IMR-90 (cell line): ENCODE data around the gene FAM124B. TPM values are rescaled to one million over a fixed set of nuclear protein-coding genes. Genes with fewer than 3 reads are reported as not detected.

Experiments used
- ATAC-seq: fragments of 200-7000 bp; cut with Tn5 transposase; 2 replicates; pipeline ENCODE4 v1.9.1; 2020; ENCODE audit warnings: low read depth, mild to moderate bottlenecking, moderate library complexity
- BruUV-seq: library from RNA; stranded (reverse); fragments of 400-500 nt; replicated peaks from 2 replicates; lab custom pipeline; 2021; lab: Mats Ljungman, UMichigan
- CTCF ChIA-PET: fragments of 300-600 bp; formaldehyde crosslinking; extraction: SDS; loops from one replicate; lab custom pipeline; 2021; ENCODE audit warnings: antibody characterized with exemption; lab: Yijun Ruan, JAX
- POLR2A ChIA-PET: fragments of 300-600 bp; sonication (Branson Sonifier 250); formaldehyde crosslinking; loops from one replicate; lab custom pipeline; 2022; ENCODE audit warnings: antibody characterized with exemption; ENCODE audit not compliant: unreplicated experiment; lab: Charles Lee
- DNase-seq: peaks from one replicate; pipeline ENCODE4 v3.0.0; 2013
- H2AFZ ChIP-seq: replicated peaks from 2 replicates; pipeline ENCODE3; 2013; ENCODE audit warnings: low read length, mild to moderate bottlenecking; ENCODE audit not compliant: poor library complexity
- H2AK5ac ChIP-seq: 2 replicates; pipeline ENCODE4 v1.6.1; 2013; ENCODE audit warnings: low read depth, low read length, inconsistent platforms
- H2AK9ac ChIP-seq: replicated peaks from 2 replicates; pipeline ENCODE3; 2013; ENCODE audit warnings: mild to moderate bottlenecking, low read depth, low read length, moderate library complexity; ENCODE audit not compliant: poor library complexity
- H2BK120ac ChIP-seq: 2 replicates; pipeline ENCODE4 v1.6.1; 2013; ENCODE audit warnings: low read depth, low read length, inconsistent platforms
- H2BK15ac ChIP-seq: 3 replicates; pipeline ENCODE4 v1.6.1; 2013; ENCODE audit warnings: low read depth, low read length, inconsistent platforms
- H2BK20ac ChIP-seq: 2 replicates; pipeline ENCODE4 v1.6.1; 2013; ENCODE audit warnings: low read depth, mild to moderate bottlenecking, inconsistent platforms, low read length, moderate library complexity
- H2BK5ac ChIP-seq: 2 replicates; pipeline ENCODE4 v1.6.1; 2013; ENCODE audit warnings: mild to moderate bottlenecking, low read depth, low read length, inconsistent platforms; ENCODE audit not compliant: poor library complexity, severe bottlenecking
- H3K14ac ChIP-seq: replicated peaks from 2 replicates; pipeline ENCODE4 v1.6.1; 2013; ENCODE audit warnings: low read depth, low read length, inconsistent platforms
- H3K18ac ChIP-seq: 2 replicates; pipeline ENCODE4 v1.6.1; 2013; ENCODE audit warnings: low read depth, low read length, control low read depth
- H3K23ac ChIP-seq: 2 replicates; pipeline ENCODE4 v1.6.1; 2013; ENCODE audit warnings: low read depth, low read length, inconsistent platforms
- H3K27ac ChIP-seq: 2 replicates; pipeline ENCODE4 v1.5.1; 2013; ENCODE audit warnings: mild to moderate bottlenecking, control low read depth, low read length; ENCODE audit not compliant: insufficient read depth
- H3K27me3 ChIP-seq: 2 replicates; pipeline ENCODE4 v1.6.1; 2013; ENCODE audit warnings: low read length; ENCODE audit not compliant: control insufficient read depth, insufficient read depth
- H3K36me3 ChIP-seq: 2 replicates; pipeline ENCODE4 v1.6.1; 2013; ENCODE audit warnings: low read length, mixed read lengths; ENCODE audit not compliant: control insufficient read depth, insufficient read depth
- H3K4ac ChIP-seq: 2 replicates; pipeline ENCODE4 v1.6.1; 2013; ENCODE audit warnings: low read depth, low read length, inconsistent platforms
- H3K4me1 ChIP-seq: 2 replicates; pipeline ENCODE4 v1.6.1; 2013; ENCODE audit warnings: low read length, mixed read lengths; ENCODE audit not compliant: control insufficient read depth, insufficient read depth
- H3K4me2 ChIP-seq: 2 replicates; pipeline ENCODE4 v1.6.1; 2013; ENCODE audit warnings: low read depth, mild to moderate bottlenecking, control low read depth, low read length, moderate library complexity
- H3K4me3 ChIP-seq: 2 replicates; pipeline ENCODE4 v1.5.1; 2013; ENCODE audit warnings: low read depth, mild to moderate bottlenecking, control low read depth, low read length, moderate library complexity; ENCODE audit not compliant: insufficient read depth
- H3K56ac ChIP-seq: 2 replicates; pipeline ENCODE4 v1.6.1; 2013; ENCODE audit warnings: low read length, inconsistent platforms; ENCODE audit not compliant: insufficient read depth; ENCODE audit errors: extremely low read depth
- H3K79me1 ChIP-seq, 2 experiments: 2 replicates each; pipeline ENCODE4 v1.6.1; 2013; ENCODE audit warnings: low read length in 2 of 2, inconsistent platforms in 1 of 2, low read depth in 1 of 2
- H3K9ac ChIP-seq: 2 replicates; pipeline ENCODE4 v1.6.1; 2013; ENCODE audit warnings: low read depth, low read length, control low read depth
- H3K9me1 ChIP-seq: 2 replicates; pipeline ENCODE4 v1.6.1; 2013; ENCODE audit warnings: low read length, inconsistent platforms; ENCODE audit not compliant: insufficient read depth
- H3K9me3 ChIP-seq: 2 replicates; pipeline ENCODE4 v1.6.1; 2013; ENCODE audit warnings: low read length; ENCODE audit not compliant: control insufficient read depth, insufficient read depth
- H4K20me1 ChIP-seq: 2 replicates; pipeline ENCODE4 v1.6.1; 2013; ENCODE audit warnings: low read length, inconsistent platforms; ENCODE audit not compliant: insufficient read depth
- H4K5ac ChIP-seq: 2 replicates; pipeline ENCODE4 v1.6.1; 2013; ENCODE audit warnings: mild to moderate bottlenecking, low read depth, low read length, control low read depth
- H4K8ac ChIP-seq, 2 experiments: 2 replicates each; pipeline ENCODE4 v1.6.1; 2013; ENCODE audit warnings: low read depth in 2 of 2, low read length in 2 of 2, control low read depth in 1 of 2, inconsistent platforms in 1 of 2
- H4K91ac ChIP-seq: 2 replicates; pipeline ENCODE4 v1.6.1; 2013; ENCODE audit warnings: low read depth, low read length, inconsistent platforms; ENCODE audit not compliant: insufficient read depth
- BHLHE40 ChIP-seq: fragments of 150-350 bp; IDR thresholded peaks from 2 replicates; pipeline ENCODE4 v1.6.1; 2016; ENCODE audit warnings: mild to moderate bottlenecking, low read depth, low read length
- CEBPB ChIP-seq: IDR thresholded peaks from 2 replicates; pipeline ENCODE4 v1.6.1; 2012; ENCODE audit warnings: low read depth, low read length, improper control_type of control experiment
- CHD1 ChIP-seq: IDR thresholded peaks from 2 replicates; pipeline ENCODE4 v1.6.1; 2012; ENCODE audit warnings: low read depth, low read length, improper control_type of control experiment
- FOS ChIP-seq: fragments of 150-350 bp; IDR thresholded peaks from 2 replicates; pipeline ENCODE4 v1.6.1; 2016; ENCODE audit warnings: low read depth, low read length
- MAFK ChIP-seq: IDR thresholded peaks from 2 replicates; pipeline ENCODE4 v1.6.1; 2012; ENCODE audit warnings: low read depth, low read length, improper control_type of control experiment
- MAZ ChIP-seq: IDR thresholded peaks from 2 replicates; pipeline ENCODE4 v1.6.1; 2012; ENCODE audit warnings: low read depth, mild to moderate bottlenecking, low read length, improper control_type of control experiment, moderate library complexity, borderline replicate concordance
- MXI1 ChIP-seq: IDR thresholded peaks from 2 replicates; pipeline ENCODE4 v1.6.1; 2012; ENCODE audit warnings: low read depth, mild to moderate bottlenecking, low read length, moderate library complexity, borderline replicate concordance
- NFE2L2 ChIP-seq: fragments of 150-350 bp; IDR thresholded peaks from 2 replicates; pipeline ENCODE4 v1.6.1; 2016; ENCODE audit warnings: low read depth, mild to moderate bottlenecking, low read length
- POLR2A ChIP-seq: IDR thresholded peaks from 2 replicates; pipeline ENCODE4 v1.6.1; 2012; ENCODE audit warnings: mild to moderate bottlenecking, low read depth, low read length
- RAD21 ChIP-seq: IDR thresholded peaks from 2 replicates; pipeline ENCODE4 v1.6.1; 2012; ENCODE audit warnings: low read length, improper control_type of control experiment
- RCOR1 ChIP-seq: IDR thresholded peaks from 2 replicates; pipeline ENCODE4 v1.6.1; 2012; ENCODE audit warnings: mild to moderate bottlenecking, low read length, improper control_type of control experiment; ENCODE audit not compliant: insufficient replicate concordance
- RFX5 ChIP-seq: IDR thresholded peaks from 2 replicates; pipeline ENCODE4 v1.8.0; 2012; ENCODE audit warnings: low read depth, mild to moderate bottlenecking, low read length, moderate library complexity
- SMC3 ChIP-seq: fragments of 150-350 bp; IDR thresholded peaks from 2 replicates; pipeline ENCODE4 v1.6.1; 2016; ENCODE audit warnings: low read depth, mild to moderate bottlenecking, antibody characterized with exemption, low read length, moderate library complexity
- WGBS, 2 experiments: methylation state at CpG; one replicate each; pipeline versions ENCODE4 v1.1.5 to v1.1.7; 2013; ENCODE audit warnings: missing lambda C conversion rate in 2 of 2; ENCODE audit not compliant: insufficient read length in 1 of 2; ENCODE audit errors: extremely low coverage in 2 of 2; 5-methylcytosine and 5-hydroxymethylcytosine counted together
- dilution Hi-C: fragments of 300-500 bp; cut with HindIII; formaldehyde crosslinking; loops from one replicate; pipeline ENCODE4 v1.14.3; 2018; ENCODE audit warnings: low sequenced_read_pairs; ENCODE audit not compliant: unreplicated experiment
- in situ Hi-C: fragments of 300-500 bp; cut with MboI; formaldehyde crosslinking; loops from 3 replicates; pipeline ENCODE4 v1.14.3; 2019; ENCODE audit warnings: low sequenced_read_pairs, inconsistent platforms, mixed read lengths
- intact Hi-C: fragments of 100-400 bp; cut with micrococcal nuclease; formaldehyde crosslinking; loops from 2 replicates; pipeline ENCODE4 v1.10.0; 2022
- polyA plus RNA-seq, 3 experiments: library from polyadenylated mRNA; depleted of rRNA; stranded (reverse); fragments of >200 nt; gene quantifications; 2 replicates each; pipeline ENCODE4 v1.2.3, GENCODE V29; 2012; ENCODE audit warnings: low replicate concordance in 1 of 3
- total RNA-seq: library from RNA; depleted of rRNA; stranded (reverse); fragments of >200 nt; gene quantifications from 2 replicates; pipeline ENCODE4 v1.2.3, GENCODE V29; 2012
- TF ChIP-seq, protein P1 (sequence below): fragments of 150-350 bp; IDR thresholded peaks from 2 replicates; pipeline ENCODE4 v1.6.1; 2017; ENCODE audit warnings: mild to moderate bottlenecking, antibody characterized with exemption, low read length, low read depth
- TF ChIP-seq, protein P2 (sequence below): conservative IDR thresholded peaks from 2 replicates; pipeline ENCODE4 v1.5.1; 2012; ENCODE audit warnings: mild to moderate bottlenecking, low read depth, low read length, improper control_type of control experiment
- TF ChIP-seq, protein P3 (sequence below): fragments of 150-350 bp; IDR thresholded peaks from 2 replicates; pipeline ENCODE4 v1.6.1; 2016; ENCODE audit warnings: low read depth, mild to moderate bottlenecking, low read length, moderate library complexity, borderline replicate concordance

Gene FAM124B
- total and polyA plus RNA-seq, 2 of the 4 experiments (the other 2 are of a cell fraction), result not detected

DNA sequence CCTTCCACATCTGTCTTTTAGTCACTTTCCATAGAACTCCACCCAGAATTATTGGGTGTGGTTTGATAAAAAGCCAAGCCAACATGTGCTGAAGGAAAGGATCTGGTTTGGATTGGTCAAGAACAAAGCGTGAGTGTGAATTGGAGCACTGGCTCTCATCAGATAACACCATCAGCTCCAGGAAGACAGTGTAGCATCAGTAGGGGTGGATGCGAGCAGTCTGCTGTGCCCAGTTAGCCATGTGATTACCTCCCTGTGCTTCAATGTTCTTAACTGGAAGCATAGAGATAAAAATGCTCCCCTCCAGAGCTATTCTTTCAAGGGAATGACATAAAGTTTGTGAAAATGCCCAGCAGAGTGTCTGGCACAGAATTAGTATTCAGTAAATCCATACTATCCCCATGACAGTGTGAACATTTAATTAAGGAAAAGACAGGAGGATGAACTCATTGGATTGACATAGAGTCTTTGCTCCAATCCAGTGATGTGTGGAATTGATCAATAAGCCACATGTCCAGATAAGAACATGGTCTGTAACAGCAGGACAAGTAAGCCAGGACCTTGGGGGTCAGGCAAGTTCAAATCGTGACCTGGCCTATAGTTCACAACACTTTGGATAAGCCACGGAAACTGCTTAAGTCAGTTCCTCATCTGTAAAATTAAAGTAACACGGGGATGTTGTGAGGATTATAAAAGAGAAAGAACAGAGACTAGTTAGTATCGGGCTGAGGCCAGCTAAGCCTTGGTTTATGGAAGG is 68.0 kb downstream of the FAM124B start:
- WGBS, 2 experiments, result no CpG with 5 or more reads among the region's 6 CpGs
- Histone ChIP-seq H2BK15ac (no peak overlapping the region), H2AK5ac (no peak overlapping the region), H3K9me1 (no peaks in the 10 kb centered on the region), H4K8ac (no peak overlapping the region), H3K36me3 (no peaks in the 10 kb centered on the region), H3K9me3 (no peaks in the 10 kb centered on the region), H4K20me1 (no peaks in the 10 kb centered on the region), H3K14ac (no peak overlapping the region), H3K18ac (no peak overlapping the region), H2BK120ac (no peak overlapping the region), H3K4me2 (no peak overlapping the region), H3K23ac (no peak overlapping the region), H3K4ac (no peak overlapping the region), H2BK20ac (no peak overlapping the region), H2BK5ac (no peak overlapping the region), H3K4me1 (no peaks in the 10 kb centered on the region), H3K4me3 (no peak overlapping the region), H2AFZ (no peak overlapping the region), H3K27me3 (peaks cover 5% of the 10 kb centered on the region), H3K9ac (no peak overlapping the region), H3K56ac (no peak overlapping the region), H3K27ac (no peak overlapping the region), H3K79me1 (no peaks in the 10 kb centered on the region), H4K5ac (no peak overlapping the region), H4K91ac (no peak overlapping the region), H2AK9ac (no peak overlapping the region)
- DNase-seq (no peak), ATAC-seq (no peak)
- intact Hi-C loops, result no loop called here
- BruUV-seq, result no TSS peak
- ChIA-PET POLR2A (no interaction called here), CTCF (no interaction called here)
- TF ChIP-seq BHLHE40 (no peak), RFX5 (no peak), RAD21 (no peak), MXI1 (no peak), NFE2L2 (no peak), SMC3 (no peak), MAFK (no peak), RCOR1 (no peak), CEBPB (no peak), MAZ (no peak), FOS (no peak), POLR2A (no peak), CHD1 (no peak)
- TF ChIP-seq, protein P1, sequence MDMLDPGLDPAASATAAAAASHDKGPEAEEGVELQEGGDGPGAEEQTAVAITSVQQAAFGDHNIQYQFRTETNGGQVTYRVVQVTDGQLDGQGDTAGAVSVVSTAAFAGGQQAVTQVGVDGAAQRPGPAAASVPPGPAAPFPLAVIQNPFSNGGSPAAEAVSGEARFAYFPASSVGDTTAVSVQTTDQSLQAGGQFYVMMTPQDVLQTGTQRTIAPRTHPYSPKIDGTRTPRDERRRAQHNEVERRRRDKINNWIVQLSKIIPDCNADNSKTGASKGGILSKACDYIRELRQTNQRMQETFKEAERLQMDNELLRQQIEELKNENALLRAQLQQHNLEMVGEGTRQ, result no peak
- TF ChIP-seq, protein P2, sequence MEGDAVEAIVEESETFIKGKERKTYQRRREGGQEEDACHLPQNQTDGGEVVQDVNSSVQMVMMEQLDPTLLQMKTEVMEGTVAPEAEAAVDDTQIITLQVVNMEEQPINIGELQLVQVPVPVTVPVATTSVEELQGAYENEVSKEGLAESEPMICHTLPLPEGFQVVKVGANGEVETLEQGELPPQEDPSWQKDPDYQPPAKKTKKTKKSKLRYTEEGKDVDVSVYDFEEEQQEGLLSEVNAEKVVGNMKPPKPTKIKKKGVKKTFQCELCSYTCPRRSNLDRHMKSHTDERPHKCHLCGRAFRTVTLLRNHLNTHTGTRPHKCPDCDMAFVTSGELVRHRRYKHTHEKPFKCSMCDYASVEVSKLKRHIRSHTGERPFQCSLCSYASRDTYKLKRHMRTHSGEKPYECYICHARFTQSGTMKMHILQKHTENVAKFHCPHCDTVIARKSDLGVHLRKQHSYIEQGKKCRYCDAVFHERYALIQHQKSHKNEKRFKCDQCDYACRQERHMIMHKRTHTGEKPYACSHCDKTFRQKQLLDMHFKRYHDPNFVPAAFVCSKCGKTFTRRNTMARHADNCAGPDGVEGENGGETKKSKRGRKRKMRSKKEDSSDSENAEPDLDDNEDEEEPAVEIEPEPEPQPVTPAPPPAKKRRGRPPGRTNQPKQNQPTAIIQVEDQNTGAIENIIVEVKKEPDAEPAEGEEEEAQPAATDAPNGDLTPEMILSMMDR, result no peak
- TF ChIP-seq, protein P3, sequence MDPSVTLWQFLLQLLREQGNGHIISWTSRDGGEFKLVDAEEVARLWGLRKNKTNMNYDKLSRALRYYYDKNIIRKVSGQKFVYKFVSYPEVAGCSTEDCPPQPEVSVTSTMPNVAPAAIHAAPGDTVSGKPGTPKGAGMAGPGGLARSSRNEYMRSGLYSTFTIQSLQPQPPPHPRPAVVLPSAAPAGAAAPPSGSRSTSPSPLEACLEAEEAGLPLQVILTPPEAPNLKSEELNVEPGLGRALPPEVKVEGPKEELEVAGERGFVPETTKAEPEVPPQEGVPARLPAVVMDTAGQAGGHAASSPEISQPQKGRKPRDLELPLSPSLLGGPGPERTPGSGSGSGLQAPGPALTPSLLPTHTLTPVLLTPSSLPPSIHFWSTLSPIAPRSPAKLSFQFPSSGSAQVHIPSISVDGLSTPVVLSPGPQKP, result no peak
- dilution Hi-C loops, result no loop called here
- in situ Hi-C loops, result no loop called here
